HG02571 (cell line): ENCODE measurements around the gene RNF141.

ENCODE experiments used
- ATAC-seq: cut with Tn5 transposase; IDR thresholded peaks from one replicate; pipeline ENCODE4 v1.9.1; 2021; ENCODE audit warnings: mild to moderate bottlenecking, moderate library complexity; ENCODE audit not compliant: unreplicated experiment

The RNF141 gene

DNA sequence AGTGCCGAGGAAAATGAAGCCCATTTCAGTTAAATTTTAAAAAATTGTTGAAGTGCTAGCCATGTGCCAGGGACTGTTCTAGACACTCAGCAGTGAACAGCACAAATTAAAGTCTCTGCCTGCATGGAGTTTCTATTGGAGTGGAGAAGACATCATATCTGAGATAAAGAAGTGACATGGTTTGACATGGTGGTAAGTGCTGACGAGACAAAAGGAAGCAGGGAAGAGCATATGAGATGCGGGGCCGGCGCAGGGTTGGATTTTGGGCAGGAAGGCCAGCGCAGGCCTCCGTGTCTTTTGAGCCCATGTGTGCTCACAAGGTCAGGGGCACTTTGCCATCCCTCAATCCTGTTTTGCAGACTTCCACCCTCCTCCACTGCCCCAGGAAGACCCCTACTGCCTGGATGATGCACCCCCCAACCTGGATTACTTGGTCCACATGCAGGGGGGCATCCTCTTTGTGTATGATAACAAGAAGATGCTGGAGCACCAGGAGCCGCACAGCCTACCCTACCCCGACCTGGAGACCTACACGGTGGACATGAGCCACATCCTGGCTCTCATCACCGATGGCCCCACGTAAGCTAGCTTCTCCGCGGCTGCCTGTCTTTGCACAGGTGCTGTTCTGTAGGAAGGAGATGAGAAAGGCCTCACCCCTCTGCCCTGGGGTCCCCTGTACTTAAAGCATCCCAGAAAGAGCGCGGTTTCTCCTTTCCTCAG, 56.4 kb downstream of the RNF141 start:
- no peak for ATAC-seq

DNA sequence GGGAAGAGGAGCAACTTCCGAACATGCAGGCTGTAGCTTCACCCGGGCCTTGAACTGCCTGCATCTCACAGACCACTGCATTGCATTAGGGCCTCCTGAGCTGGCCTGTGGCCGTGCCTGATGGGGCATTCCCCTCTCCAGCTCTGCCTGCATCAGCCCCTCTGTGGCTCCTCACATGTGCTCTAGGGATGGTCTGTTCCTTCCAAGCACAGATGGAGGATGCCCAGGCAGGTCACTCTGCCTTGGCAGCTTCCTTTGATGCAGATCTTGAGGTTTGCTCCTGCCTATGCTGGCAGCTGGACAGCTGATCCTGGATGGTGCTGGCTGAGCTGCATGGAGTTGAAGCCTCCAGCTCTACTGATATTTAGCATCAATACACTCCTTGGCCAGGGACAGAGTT, 57.4 kb downstream of the RNF141 start:
- ATAC-seq = no peak

DNA sequence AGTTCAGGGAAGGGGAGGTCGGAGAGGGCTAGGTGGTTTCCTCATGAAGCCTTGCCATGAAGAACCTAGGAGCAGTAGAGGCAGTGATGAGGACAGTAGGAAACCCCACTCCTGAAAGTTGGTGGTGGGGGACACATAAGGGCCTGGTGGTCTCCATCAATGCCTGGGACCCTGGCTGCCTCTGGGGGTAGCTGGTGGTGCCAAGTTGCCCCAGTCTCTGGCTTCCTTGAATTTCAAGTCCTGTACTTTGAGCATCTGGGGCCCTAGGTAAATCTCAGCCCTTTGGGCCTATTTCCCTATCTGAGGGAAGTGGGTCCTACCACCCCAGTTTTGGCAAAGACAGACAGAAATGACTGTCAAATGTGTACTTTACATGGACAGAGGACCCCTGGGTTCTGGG, 57.8 kb downstream of the RNF141 start:
- no peak for ATAC-seq

DNA sequence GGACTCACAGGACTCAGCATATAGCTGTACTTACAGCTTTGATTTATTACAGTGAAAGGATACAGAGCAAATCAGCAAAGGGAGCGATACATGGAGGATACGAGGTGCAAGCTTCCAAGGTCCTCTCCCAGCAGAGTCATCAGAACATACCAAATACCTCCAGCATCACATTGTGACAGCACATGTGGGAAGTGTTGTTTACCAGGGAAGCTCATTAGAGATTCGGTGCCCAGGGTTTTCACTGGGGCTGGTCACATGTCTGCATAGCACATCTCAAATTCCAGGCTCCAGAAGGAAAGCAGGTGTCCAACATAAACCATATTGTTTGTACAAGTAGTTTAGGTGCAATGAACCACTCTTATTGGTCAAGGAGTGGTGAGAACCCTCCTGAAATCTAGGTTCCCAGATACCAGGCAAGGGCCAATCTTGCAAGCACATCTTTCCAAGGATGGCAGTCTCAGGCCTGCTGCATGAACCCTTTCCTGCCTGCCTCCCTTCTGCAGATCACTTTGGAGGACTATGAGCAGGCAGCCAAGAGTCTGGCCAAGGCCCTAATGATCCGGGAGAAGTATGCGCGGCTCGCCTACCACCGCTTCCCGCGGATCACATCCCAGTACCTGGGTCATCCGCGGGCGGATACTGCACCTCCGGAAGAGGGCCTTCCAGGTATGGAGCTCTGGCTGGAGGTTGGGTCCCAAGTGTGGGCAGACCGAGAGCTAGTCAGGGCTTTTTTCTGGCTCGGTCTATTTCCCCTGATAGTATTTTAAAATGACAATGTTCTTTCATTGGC, 59.2 kb downstream of the RNF141 start:
- ATAC-seq = no peak

DNA sequence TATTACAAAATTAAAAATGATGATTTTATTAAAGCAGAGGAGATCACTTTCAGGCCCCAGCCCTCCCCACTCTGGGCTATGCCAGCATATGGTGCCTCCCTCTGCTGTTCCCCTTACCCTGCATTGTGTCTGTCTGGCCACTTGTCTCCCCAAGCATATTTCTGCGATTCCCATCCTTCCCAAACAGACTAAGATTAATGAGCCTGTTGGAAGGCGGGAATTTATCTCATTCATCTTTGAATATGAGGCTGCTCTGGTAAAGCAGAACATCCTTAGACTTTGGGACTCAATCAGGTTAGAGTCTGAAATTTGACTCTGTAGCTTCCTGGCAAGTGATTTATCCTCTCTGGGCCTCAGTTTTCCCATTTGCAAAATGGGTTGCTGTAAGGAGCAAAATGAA, 60.2 kb downstream of the RNF141 start:
- no peak for ATAC-seq

DNA sequence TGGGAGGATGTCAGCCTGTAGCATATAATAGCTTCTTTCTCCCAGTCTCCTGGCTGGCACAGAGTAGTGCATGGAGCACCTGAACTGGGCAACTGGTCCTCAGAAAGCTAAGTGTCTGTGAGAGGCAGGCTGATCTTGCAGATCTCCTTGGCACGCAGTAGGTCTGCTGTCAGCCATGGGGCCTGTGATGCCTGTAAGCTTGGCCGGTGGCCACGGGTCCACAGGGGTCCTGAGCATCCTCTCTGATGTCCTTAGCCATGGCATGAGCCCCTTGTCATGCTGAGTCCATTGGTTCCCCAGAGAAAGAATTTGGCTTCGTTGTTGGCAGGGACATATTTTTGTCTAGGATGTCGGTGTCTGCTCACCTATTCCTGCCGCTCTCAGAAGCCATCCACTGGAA, 61.0 kb downstream of the RNF141 start:
- no peak for ATAC-seq

DNA sequence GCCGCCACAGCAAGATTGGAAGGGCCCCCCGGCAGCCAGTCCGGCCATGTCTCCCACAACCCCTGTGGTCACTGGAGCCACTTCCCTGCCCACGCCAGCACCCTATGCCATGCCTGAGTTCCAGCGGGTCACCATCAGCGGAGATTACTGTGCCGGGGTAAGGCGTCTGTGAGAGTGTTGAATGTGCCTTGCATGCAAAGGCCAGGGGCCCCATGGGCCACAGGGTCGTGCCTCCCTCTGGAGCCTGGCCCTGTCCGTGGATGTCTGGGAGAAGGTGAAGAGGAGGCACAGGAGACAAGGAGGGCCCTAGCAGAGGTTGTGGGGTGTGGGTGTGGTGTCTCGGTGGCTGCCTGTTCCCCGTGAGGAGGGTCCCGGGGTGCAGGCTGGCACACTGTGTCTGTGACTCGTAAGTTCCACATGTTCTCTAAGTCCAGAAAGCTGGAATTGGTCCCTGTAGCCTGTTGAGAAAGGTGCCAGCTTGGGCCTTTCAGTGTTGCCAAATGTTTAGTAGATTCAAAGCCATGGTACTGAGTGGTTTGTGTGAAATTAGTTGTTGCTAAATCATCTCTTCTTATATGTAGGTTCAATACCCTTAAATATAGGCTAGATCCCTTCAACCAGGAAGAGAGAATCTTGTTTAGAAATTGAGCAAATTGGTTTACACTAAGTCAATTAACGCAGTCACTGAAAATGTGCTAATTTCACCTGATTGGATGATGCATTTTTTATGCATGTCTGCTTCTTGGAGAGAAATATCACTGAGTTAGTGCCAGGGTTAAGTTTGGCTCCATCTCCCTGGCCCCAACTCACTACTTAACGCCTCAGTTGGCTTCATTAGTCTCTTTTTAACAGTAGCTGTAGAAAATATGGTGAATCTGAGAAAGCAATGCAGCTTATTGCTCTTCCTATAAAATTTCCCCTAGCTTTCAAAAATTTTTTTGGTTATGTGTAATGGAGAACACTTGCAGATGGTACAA, 62.1 kb downstream of the RNF141 start:
- no peak for ATAC-seq

DNA sequence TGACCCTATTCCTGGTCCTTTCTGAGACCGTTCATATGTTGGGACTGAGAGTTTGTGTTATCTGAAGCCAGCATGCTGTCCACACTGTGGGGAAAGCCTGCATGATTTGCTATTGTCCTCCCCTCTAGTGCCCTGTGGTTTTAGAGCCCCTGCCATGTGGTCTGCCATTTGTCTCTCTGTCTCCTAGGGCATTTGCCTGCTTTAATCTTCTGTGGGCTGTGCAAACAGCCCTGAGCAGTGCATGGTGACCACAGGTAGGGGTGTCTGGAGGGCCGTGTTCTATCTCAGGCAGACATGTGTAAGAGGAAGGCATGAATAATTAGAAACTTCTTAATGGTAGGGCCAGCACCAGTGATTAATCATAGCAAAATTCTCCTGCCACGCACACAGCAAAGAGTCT, 62.9 kb downstream of the RNF141 start:
- ATAC-seq = no peak

DNA sequence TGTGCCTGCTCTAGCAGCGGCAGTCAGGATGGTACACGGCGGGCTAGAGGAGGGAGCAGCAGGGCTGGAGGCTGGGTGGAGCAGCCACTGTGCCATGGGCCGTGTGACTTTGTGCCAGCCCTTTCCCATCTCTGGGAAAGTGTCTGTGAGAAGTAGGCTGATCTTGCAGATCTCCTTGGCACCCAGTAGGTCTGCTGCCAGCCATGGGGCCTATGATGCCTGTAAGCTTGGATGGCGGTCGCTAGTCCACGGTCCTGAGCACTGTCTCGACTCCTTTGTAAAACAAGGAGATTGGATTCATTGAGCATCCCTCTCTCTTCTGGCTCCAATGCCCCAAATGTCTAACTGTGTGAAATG, 63.3 kb downstream of the RNF141 start:
- ATAC-seq = no peak

DNA sequence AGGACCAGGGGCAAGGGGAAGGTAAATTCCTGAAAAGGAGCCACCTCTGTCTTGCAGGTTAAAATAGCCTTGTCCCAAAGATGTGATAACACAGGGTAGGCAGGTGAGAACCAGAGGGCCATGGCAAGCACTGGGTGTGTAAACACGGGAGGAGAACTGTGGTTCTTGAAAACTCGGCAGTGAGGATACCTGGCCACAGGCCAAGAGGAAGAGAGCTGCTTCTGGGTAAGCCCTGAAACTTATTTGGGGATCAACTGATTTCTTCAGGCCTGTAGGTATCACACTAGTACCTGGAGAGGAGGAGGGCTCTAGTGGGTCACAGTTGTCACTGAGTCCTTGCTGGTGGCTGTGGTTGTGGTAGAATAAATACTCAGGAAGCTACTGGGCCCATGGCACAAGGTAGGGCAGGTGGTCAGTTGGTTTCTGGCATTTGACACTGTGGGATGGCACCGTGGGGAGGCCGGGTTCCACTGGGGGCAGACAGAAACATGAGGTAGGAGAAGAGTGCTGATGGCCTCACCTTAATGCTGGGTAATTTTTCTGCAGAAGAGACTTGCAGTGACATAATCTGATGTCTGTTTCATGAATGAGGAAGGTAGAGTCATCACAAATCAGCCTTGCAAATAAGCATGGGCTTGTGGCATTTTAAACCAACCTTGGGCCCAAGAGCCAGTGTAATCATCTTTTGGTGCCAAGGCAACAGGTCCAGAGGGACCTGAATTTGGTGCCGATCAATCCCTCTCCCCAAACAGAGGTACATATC, 63.9 kb downstream of the RNF141 start:
- no peak for ATAC-seq

DNA sequence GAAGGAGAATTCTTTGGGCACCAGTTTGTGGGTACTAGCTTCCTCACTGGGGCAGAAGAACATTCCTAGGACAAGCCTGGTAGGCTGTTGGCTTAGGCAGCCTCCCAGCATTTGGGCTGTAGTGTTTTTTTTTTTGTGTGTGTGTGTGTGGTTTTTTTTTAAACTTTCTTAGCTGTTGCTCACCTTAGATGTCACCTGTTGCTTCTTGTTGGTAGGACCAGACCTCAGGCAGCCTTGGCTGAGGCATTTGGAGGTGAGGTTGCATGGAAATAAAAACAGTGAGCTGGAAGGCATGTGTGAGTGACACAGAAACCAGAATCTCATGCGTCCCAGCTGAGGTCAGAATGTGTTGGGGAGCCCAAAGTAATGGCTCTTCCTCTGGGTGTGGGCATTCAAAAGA, 64.6 kb downstream of the RNF141 start:
- ATAC-seq = no peak

DNA sequence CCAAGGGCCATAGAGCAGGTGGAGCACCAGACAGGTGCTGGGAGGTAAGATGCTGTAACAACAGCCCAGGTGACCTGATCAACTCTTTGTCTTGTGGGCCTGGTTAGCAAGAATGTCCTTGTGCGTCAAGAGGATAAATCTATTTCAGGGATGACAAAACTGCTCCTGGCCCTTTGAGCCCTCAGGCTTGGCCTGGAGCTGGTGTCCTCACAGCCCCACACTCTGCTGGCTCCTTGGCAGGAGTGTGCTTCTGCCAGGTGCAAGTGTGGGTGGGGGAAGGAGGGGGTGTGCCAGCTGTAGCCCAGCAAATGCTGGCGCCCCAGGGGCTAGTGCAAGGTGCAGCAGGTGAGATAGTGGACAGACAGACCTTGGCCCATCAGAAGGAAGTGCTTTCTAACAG, 66.4 kb downstream of the RNF141 start:
- ATAC-seq = no peak

DNA sequence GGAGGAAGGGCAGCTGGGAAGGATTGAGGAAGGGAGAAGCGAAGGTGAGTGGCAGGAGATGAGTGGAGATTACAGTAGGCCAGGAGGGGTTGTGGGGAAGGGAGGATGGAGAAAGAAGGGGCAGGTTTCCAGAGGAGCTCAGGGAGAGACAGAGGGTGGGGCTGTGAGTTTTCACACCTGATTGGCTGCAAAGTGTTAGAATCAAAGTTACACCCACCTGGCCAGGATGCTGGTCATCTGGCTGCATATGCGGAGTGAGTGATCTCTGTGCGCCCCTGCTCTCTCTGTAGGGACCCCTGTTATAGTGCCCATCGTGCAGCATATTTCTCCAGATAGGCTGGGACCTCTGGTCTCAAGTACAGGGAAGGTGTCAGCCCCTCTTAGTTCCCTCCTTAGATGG, 67.6 kb downstream of the RNF141 start:
- ATAC-seq = no peak

DNA sequence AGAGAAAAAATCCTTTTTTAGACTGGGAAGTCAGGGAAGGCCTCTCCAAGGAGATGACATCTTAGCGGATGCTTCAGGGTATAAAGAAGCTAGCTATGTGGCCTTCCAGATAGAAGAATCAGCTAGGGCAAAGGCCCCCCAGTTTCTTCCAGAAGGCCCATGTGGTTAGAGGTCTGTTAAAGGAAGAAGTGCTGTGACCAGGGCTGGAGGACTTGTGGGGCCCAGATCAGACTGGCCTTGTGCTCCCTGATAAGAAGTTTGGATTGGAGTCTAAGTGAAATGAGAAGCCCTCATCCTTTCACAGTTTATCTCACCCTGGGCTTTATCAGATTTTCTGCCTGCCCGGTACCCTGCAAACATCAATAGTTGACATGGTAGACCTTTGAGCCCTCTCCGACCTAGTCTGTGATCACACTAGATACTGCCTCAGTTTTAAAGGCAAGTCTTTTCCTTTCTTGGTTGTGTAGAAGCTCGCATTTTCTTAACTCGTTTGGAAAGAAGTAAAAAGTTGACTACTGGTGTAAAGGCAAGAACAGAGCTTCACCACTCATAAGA, 78.2 kb downstream of the RNF141 start:
- no peak for ATAC-seq
